Islet precursor cell (in vitro differentiated cells): ENCODE measurements around the gene MCM7.
"Not testable (repeated sequence)": the region's sequence is repeated elsewhere in the genome, so short reads cannot be mapped to it uniquely, and the experiment has no call there.

Source experiments
- DNase-seq: peaks from one replicate; pipeline ENCODE4 v3.0.0-alpha.2; 2018

Gene MCM7

DNA sequence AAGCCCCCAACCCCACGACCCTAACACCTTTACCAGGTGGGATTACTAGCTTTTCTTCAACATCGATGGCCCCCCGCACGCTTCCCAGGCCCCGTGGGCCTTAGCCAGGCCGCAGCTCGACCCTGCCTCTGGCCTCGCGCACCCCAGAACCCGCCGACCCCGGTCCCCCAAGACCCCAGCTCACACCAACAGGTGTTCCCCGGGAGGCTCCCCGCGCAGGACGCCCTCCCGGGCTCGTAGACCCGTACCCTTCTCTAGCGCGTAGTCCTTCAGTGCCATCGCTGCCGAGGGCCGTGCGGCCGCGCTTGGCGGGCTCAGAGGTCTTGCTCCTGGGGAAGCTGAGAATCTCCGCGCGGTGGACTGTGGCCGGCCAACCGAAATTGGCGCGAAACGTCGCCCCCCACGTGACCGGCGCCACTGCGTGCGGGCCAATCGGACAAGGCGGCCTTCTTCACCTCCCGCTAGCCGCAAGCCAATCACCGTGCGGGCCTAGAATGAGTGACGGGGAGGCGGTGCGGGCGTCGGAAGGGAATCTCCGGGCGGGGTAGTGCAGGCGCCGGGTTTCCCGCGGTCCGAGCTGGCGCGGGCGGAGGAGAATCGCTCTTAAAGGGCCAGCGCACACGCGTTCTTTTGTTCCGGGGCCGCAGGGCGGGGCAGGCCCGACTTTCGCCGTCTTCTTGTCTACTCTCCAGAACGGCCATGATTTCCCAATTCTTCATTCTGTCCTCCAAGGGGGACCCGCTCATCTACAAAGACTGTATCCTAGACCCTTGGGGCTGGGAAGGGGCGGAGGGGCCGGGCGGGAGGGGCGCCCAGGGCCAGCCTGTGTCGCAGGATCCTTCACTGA is at the start of gene MCM7, which contains the start of gene AP4M1:
MCM7 (minus strand) TSS at position 382 of the 847 bp plus-strand sequence; CDS start at position 279, 103 bp downstream.
AP4M1 (plus strand) TSS at position 628 of the 847 bp plus-strand sequence; CDS start at position 700, 72 bp downstream.
- peak; percentile 99 for DNase-seq

DNA sequence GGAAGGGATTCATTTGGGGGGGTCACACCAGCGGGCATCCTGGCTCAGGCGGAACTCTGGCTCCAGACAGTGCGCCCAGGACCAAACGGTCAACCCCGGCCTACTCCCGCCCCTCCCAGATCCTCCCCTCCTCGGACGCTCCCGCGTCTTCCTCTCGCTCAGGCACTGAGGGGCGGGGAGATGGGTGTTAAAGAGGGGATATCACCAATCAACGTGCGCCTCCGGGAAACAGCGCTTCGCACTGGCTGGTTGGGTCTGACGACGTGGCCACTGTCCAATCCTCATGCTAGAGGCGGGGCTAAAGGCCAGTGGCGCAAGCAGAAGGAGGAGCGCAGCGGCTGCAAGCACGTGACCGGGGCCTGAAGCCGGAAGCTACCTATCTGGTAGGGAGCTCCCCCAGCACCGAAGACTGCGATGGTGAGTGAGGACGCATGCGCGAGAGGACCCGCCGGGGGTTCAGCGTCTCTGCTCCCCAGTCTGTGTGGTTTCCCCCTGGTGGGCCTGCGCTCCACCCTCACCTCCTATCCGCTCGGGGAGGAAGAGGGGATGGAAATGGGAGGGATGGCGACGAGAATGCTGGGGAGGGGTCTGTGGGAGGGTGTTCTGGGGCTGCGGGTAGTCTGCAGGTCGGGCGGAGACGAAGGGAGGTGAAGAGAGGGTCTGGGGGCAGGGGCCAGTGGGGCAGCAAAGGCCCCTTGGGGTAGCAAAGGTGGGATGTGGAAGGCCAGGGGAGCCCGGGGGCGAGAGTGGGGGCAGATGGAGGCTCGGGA is 47.5 kb upstream of the MCM7 start, which contains the start of gene LAMTOR4:
LAMTOR4 (plus strand) TSS at position 360 of the 770 bp plus-strand sequence; CDS start at position 415, 55 bp downstream.
- DNase-seq, result peak; percentile 100

DNA sequence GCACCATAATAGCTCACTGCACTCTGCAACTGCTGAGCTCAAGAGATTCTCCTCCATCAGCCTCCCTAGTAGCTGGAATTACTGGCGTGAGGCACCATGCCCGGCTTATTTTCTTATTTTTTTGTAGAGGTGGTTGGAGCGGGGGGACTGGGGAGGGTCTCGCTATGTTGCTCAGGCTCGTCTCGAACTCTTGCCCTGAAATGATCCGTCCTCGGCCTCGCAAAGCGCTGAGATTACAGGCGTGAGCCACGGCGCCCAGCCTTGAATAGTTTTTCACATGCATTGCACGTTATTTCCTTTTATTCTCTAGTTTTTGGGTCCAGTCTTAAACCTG is 47.0 kb upstream of the MCM7 start:
- no peak for DNase-seq

DNA sequence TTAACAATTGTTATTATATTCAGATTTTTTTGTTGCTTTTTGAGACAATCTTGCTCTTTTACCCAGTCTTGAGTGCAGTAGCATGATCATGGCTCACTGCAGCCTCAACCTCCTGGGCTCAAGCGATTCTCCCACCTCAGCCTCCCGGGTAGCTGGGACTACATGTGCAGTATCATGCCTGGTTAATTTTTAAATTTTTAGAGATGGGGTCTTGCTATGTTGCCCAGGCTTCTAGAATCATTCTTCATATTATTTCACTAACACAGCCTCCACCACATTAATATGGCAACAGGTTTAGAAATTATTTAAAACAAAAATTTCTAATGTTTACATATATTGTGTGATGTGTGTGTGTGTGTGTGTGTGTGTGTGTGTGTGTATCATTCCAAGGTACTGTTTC is 46.1 kb upstream of the MCM7 start:
- DNase-seq, result no peak

DNA sequence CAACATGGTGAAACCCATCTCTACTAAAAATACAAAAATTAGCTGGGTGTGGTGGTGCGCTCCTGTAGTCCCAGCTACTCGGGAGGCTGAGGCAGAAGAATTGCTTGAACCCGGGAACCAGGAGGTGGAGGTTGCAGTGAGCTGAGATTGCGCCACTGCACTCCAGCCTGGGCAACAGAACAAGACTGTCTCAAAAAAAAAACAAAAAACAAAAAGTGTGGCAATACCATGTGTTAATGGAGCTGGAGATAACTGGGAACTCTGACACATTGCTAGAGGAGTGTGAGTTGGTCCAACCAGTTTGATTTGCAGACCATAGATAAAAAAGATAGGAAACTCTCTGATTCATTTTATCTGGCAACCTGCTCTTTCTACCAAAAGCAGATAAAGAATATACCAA is 45.2 kb upstream of the MCM7 start:
- not testable (repeated sequence) for DNase-seq

DNA sequence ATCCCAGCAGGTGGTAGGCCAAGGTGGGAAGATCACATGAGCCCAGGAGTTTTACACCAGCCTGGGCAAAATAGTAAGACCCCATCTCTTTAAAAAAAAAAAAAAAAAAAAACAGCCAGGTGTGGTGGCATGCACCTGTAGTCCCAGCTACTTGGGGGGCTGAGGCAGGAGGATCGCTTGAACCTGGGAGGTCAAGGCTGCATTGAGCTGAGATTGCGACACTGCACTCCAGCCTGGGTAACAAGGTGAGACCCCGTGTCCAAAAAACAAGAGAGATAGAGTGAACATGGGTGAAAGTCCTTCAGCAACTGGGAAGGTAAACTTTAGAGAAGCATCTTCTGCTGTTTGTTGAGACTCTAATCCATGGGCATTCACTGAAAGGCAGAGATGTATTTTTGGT is 41.3 kb upstream of the MCM7 start:
- no peak for DNase-seq

DNA sequence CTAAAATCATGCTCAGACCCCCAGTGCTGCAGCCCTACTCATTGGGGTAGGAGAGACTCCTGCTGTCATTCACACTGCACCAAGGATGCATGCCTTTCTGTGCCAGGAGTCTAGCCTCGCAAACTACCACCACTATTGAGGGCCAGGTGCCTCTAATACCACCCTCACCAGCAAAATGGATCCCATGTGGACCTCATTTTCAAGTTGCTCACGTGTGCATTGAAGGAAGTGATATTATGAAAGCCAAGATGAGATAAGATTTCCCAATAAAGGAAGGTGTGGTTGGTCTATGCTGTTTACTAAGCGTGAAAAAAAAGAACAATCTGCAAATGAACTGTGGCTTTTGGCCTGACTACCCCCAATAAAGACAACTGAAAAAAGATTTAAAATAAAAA is 40.4 kb upstream of the MCM7 start:
- no peak for DNase-seq

DNA sequence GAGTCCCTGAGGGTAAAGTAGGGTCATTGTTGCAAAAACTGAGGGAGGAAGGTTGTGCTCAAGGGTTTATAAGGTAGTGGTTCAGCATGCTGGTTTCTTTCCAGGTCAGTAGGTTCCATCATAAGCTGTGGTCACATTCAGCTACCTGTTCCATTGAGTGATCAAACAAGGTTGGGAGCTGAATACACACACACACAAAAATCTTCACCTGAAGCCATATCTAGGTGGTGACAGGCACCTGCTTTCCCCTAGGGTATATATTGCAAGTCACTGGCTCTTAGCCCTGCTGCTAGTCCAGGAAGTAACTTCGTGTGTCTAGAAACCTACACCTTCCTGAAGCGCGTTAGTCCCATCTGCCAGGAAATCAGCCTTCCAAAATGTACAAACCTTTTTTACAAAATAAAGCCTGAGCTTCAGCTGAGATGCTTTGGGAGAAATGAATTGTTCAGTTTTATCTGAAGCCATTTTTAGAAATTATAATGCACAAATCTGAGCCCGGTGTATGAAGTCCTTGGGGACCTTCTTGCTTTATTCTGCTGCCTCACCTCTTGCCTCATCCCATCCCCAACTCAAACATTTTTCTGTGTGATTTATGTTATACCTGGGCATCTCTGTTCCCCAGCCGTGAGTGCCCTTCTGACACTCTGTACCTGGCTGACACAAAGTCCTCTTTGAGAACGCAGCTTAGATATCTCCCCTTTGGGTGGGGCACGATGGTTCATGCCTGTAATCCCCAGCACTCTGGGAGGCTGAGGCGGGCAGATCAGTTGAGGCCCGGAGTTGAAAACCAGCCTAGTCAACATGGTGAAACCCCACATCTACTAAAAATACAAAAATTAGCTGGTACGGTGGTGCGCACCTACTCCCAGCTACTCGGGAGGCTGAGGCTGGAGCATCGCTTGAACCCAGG is 36.9 kb upstream of the MCM7 start:
- DNase-seq, result no peak

DNA sequence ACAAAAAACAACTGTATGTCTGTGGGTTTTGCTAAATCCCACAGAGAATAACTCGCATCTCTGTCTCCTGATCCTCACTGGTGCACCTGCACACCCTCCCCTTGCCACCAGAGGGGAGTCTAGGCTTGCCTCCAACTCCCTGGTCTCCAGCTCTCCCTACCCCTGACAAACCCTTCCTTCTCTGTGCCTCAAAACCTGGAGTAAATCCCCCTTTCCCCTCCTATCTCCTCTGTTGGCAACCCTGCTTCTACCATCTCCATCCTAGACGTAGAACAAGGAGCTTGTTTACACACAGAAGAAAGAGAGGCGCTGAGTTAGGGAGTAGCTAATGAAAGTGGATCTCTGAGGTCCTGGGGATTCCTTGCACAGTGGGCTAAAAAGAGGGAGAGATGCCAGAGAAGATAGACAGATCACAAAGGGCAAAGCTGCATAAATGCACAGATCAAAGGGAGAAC is 31.5 kb upstream of the MCM7 start:
- peak; percentile 81 for DNase-seq

DNA sequence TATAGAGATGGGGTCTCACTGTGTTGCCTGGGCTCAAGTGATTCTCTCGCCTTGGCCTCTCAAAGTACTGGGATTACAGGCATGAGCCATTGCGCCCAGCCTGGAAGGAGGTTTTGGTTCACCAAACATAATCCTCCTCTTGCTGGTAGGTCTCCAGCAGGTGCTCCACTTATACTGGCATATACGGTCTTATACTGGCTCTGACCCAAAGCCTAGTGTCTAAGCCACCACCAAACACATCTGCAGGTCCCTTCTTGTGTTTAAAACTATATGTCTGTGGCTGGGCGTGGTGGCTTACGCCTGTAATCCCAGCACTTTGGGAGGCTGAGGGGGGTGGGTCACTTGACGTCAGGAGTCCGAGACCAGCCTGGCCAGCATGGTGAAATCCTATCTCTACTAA is 30.9 kb upstream of the MCM7 start:
- no peak for DNase-seq

DNA sequence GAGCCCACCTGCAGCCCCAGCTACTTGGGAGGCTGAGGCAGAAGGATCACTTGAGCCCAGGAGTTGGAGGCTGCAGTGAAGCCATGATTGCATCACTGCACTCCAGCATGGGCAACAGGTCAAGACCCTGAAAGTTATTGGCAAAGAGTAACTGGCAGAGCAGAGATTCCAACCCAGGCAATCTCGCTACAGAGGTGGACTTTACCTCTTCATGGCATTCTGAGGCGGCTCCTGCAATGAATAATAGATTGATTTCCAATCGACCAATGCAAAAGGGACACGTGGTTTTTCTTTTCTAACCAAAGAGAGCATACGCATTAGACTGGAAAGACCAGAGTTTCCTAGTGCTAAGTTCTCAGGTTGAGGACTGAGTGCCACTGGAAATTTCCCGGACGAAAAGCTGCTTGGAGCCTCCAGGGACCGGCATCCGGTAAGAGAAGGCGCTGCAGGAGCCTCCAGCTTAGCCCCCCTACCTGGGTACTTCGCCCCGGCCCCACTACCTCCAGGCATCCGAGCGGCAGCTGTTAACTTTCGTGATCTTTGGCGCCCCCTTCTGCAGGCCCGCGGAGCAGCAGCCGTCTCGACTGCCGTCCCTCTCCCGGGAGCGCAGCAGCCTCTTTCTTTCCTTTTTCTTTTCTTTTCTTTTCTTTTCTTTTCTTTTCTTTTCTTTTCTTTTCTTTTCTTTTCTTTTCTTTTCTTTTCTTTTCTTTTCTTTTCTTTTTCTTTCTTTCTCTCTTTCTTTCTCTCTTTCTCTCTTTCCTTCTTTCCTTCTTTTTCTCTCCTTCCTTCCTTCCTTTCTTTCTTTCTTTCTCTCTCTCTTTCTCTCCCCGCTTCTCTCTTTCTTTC is 29.6 kb upstream of the MCM7 start:
- peak; percentile 87 for DNase-seq

DNA sequence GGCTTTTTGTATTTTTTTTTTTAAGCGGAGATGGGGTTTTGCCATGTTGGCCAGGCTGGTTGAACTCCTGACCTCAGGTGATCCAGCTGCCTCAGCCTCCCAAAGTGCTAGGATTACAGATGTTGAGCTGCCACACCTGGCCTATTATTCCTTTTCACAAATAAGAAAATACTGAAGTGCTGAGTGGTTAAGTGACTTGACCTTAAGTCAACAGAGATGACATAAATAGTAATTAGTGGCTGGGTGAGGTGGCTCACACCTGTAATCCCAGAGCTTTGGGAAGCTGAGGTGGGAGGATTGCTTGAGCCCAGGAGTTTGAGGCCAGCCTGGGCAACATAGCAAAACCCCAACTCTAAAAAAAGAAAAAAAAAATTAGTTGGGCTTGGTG is 29.0 kb upstream of the MCM7 start:
- not testable (repeated sequence) for DNase-seq

DNA sequence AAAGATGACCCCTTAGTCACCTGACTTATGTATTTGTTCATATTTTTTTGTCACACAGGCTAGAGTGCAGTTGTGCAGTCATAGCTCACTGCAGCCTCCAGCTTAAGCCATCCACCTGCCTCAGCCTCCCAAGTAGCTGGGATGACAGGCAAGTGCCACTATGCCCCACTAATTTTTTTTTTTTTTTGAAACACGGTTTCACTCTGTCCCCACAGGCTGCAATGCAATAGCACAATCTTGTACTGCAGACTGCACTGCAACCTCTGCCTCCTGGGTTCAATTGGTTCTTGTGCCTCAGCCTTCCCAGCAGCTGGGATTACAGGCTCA is 27.4 kb upstream of the MCM7 start:
- no peak for DNase-seq

DNA sequence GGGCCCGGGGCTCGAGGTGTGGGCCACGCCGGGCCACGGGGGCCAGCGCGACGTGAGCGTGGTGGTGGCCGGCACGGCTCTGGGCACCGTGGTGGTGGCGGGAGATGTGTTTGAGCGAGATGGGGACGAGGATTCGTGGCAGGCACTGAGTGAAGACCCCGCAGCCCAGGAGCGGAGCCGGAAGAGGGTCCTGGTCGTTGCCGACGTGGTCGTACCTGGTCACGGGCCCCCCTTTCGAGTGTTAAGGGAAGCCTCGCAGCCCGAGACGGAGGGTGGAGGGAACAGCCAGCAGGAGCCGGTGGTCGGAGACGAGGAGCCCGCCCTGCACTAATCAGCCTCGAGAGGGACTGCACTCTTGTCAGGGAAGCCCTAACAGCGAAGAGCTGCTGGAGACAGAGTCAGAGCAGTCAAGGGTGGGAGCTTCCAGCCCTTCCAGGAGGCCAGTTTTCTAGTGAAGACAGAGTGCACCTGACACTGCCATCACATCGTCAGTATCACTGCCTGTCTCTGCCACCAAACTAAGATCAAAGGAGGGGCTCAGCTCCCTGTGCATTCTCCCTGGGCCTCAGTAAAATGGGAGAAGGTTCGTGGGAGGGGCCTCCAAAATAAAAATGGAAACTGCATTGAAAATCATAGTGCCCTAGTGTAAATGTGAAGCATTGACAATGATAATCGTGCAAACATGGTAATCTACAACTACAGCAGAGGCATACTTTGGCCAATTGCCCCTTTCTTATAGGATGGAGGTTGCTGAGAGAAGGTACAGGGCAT is 26.9 kb upstream of the MCM7 start:
- DNase-seq, result peak; percentile 74

DNA sequence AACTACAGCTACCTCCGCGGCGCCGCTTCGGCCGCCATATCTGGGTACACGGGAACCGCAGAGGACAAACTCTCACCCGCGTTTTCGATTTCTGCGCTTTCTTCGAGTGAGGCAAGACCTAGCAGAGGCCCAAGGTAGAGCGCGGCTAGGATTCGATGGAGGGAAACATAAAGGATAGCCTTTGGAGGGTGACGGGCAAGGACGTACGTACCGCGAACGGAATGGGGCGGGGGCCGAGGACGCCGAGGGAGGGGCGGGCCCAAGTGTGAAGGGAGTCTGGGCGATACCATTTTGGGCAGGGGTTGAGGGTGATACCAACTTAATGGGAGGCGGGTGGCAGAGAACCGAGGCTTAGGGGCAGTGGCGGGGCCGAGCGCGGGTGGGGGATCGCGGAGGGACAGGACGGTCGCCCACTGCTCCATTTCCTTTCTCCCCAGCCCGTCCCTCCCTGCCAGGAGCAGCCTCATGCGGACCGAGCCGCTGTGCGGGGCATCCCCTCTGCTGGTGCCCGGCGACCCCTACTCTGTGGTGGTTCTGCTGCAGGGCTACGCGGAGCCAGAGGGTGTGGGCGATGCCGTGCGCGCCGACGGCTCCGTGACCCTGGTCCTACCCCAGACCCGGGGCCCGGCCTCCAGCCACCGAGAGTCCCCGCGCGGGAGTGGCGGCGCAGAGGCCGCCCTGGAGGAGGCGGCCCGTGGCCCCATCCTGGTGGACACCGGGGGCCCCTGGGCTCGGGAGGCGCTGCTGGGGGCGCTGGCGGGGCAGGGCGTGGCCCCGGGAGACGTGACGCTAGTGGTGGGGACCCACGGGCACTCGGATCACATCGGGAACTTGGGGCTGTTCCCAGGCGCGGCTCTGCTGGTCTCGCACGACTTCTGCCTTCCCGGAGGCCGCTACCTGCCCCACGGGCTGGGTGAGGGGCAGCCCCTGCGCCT is 26.0 kb upstream of the MCM7 start, which contains the start of gene MBLAC1:
MBLAC1 (plus strand) TSS at position 37 of the 935 bp plus-strand sequence; CDS start at position 466, 429 bp downstream.
- DNase-seq, result peak; percentile 92

DNA sequence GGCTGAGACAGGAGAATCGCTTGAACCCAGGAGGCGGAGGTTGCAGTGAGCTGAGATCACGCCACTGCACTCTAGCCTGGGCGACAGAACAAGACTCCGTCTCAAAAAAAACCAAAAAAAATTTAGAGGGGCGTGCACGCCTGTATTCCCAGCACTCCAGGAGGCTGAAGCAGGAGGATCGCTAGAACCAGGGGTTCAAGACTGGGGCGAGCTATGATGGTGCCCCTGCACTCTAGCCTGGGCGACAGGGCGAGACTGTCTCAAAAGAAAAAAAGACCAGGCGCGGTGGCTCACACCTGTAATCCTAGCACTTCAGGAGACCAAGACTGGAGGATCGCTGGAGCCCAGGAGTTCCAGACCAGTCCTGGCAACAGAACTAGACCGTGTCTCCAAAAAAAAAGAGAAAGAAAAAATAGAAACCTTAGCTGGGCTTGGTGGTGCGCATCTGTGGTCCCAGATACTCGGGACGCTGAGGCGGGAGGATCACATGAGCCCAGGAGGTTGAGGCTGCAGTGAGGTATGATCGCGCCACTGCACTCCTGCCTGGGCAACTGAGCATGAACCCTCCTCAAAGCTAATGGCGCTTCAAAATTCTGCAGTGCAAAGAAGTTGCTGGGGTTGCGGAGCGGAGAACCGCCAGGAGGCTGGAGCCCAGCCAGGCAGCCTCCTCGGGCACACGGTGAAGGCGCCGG is 25.2 kb upstream of the MCM7 start:
- no peak for DNase-seq

DNA sequence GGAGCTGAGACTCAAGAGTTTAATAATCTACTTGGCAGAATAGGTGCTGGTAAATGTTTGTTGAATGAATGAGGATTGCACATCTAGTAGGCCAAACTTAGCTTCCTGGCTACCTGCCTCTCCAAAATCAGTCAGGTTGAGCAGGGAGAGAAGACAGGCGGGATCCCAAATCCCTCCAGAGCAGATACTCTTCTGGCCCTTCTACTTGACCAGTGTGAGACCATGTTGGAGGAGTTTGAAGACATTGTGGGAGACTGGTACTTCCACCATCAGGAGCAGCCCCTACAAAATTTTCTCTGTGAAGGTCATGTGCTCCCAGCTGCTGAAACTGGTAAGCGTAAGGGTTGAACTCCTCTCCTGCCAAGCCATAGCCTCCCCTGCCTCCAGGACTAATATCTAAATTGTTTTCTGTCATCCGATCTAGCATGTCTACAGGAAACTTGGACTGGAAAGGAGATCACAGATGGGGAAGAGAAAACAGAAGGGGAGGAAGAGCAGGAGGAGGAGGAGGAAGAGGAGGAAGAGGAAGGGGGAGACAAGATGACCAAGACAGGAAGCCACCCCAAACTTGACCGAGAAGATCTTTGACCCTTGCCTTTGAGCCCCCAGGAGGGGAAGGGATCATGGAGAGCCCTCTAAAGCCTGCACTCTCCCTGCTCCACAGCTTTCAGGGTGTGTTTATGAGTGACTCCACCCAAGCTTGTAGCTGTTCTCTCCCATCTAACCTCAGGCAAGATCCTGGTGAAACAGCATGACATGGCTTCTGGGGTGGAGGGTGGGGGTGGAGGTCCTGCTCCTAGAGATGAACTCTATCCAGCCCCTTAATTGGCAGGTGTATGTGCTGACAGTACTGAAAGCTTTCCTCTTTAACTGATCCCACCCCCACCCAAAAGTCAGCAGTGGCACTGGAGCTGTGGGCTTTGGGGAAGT is 23.4 kb upstream of the MCM7 start:
- no peak for DNase-seq

DNA sequence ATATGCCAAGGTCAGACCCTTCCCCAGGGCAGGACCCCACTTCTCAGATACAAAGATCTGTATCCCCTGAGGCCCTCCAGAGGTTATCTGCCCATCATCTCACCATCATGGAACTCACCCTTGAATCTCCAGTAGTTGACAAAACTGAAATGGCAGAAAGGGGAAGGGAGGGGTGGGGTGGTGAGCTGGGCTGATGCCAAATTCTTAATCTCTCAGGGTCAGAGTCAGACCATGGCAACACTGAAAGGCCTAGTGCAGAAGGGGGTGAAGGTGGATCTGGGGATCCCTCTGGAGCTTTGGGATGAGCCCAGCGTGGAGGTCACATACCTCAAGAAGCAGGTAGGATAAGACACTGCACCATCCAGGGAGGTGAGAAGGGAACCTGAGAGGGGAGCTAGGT is 21.4 kb upstream of the MCM7 start:
- no peak for DNase-seq
